Fibroblast of skin of right quadriceps (primary cell): ENCODE data around the gene ZNF195.
"Not testable (repeated sequence)": the region's sequence is repeated elsewhere in the genome, so short reads cannot be mapped to it uniquely, and the experiment has no call there.

Source experiments
- DNase-seq: peaks from one replicate; pipeline ENCODE4 v3.0.0-alpha.2; 2013

ZNF195 gene

GRCh38 chr11:3402181-3402860 is 23.4 kb upstream of the ZNF195 start:
- not testable (repeated sequence) for DNase-seq

GRCh38 chr11:3401052-3401451 is 22.1 kb upstream of the ZNF195 start:
- not testable (repeated sequence) for DNase-seq

GRCh38 chr11:3398509-3398908 is 19.6 kb upstream of the ZNF195 start:
- DNase-seq = not testable (repeated sequence)

- DNase-seq = not testable (repeated sequence)
Measured at GRCh38 chr11:3398106-3398505, 19.2 kb upstream of the ZNF195 start.

GRCh38 chr11:3397210-3397609 is 18.3 kb upstream of the ZNF195 start:
- DNase-seq = not testable (repeated sequence)

- not testable (repeated sequence) for DNase-seq
Measured at GRCh38 chr11:3395468-3395867, 16.5 kb upstream of the ZNF195 start.

- DNase-seq = not testable (repeated sequence)
Measured at GRCh38 chr11:3394956-3395355, 16.0 kb upstream of the ZNF195 start.

GRCh38 chr11:3393450-3393849 is 14.5 kb upstream of the ZNF195 start:
- DNase-seq = peak; percentile 57

- DNase-seq = no peak
Measured at GRCh38 chr11:3382613-3383285, 3.8 kb upstream of the ZNF195 start.

- no peak for DNase-seq
Measured at GRCh38 chr11:3381794-3382193, 2.8 kb upstream of the ZNF195 start.

- DNase-seq = peak; percentile 56
Measured at GRCh38 chr11:3380706-3381545, 2.0 kb upstream of the ZNF195 start.

- no peak for DNase-seq
Measured at GRCh38 chr11:3375552-3375951, 3.4 kb downstream of the ZNF195 start.

GRCh38 chr11:3370311-3370870 is 8.6 kb downstream of the ZNF195 start:
- DNase-seq = no peak

- no peak for DNase-seq
Measured at GRCh38 chr11:3369366-3369765, 9.6 kb downstream of the ZNF195 start.

GRCh38 chr11:3368199-3368598 is 10.7 kb downstream of the ZNF195 start:
- DNase-seq = no peak

- DNase-seq = no peak
Measured at GRCh38 chr11:3367221-3367620, 11.7 kb downstream of the ZNF195 start.

GRCh38 chr11:3359092-3359824 is 19.7 kb downstream of the ZNF195 start:
- no peak for DNase-seq

- DNase-seq = no peak
Measured at GRCh38 chr11:3357994-3358676, 20.8 kb downstream of the ZNF195 start.

- no peak for DNase-seq
Measured at GRCh38 chr11:3357302-3357701, 21.6 kb downstream of the ZNF195 start.

- DNase-seq = no peak
Measured at GRCh38 chr11:3356858-3357257, 22.1 kb downstream of the ZNF195 start.

GRCh38 chr11:3353066-3353465 is 25.9 kb downstream of the ZNF195 start:
- DNase-seq = no peak

- DNase-seq = no peak
Measured at GRCh38 chr11:3347127-3347526, 31.8 kb downstream of the ZNF195 start.
